ENCODE data around the gene DLGAP4.

The DLGAP4 gene

GRCh38 chr20:36331209-36331608 lies 25.1 kb downstream of the DLGAP4 start:
- no peak for DNase-seq

- no peak for DNase-seq
Observed at GRCh38 chr20:36333841-36334240, 27.7 kb downstream of the DLGAP4 start.

- DNase-seq, result no peak
Observed at GRCh38 chr20:36334281-36335205, 28.4 kb downstream of the DLGAP4 start.

GRCh38 chr20:36335206-36335870 lies 29.2 kb downstream of the DLGAP4 start:
- DNase-seq, result no peak

GRCh38 chr20:36336204-36336603 lies 30.1 kb downstream of the DLGAP4 start:
- DNase-seq, result no peak

- no peak for DNase-seq
Observed at GRCh38 chr20:36336954-36337704, 31.0 kb downstream of the DLGAP4 start.

GRCh38 chr20:36337886-36338285 lies 31.7 kb downstream of the DLGAP4 start:
- no peak for DNase-seq

GRCh38 chr20:36339646-36340592 lies 33.8 kb downstream of the DLGAP4 start:
- DNase-seq, result no peak

GRCh38 chr20:36340593-36340990 lies 34.5 kb downstream of the DLGAP4 start:
- DNase-seq, result no peak

GRCh38 chr20:36341331-36342020 lies 35.3 kb downstream of the DLGAP4 start:
- DNase-seq, result no peak

- DNase-seq, result no peak
Observed at GRCh38 chr20:36342331-36343120, 36.4 kb downstream of the DLGAP4 start.

GRCh38 chr20:36343641-36344040 lies 37.5 kb downstream of the DLGAP4 start:
- DNase-seq, result no peak

- DNase-seq, result peak in 1 of 6 experiments; percentile 2
Observed at GRCh38 chr20:36344517-36345132, 38.5 kb downstream of the DLGAP4 start.

- DNase-seq, result no peak
Observed at GRCh38 chr20:36346256-36346655, 40.1 kb downstream of the DLGAP4 start.

GRCh38 chr20:36349384-36350170 lies 43.4 kb downstream of the DLGAP4 start:
- DNase-seq, result no peak

GRCh38 chr20:36350439-36350838 lies 44.3 kb downstream of the DLGAP4 start:
- DNase-seq, result no peak

- no peak for DNase-seq
Observed at GRCh38 chr20:36351937-36352336, 45.8 kb downstream of the DLGAP4 start.

GRCh38 chr20:36352843-36353553 lies 46.9 kb downstream of the DLGAP4 start:
- no peak for DNase-seq

- DNase-seq, result no peak
Observed at GRCh38 chr20:36353740-36354139, 47.6 kb downstream of the DLGAP4 start.
